ENCODE data around the gene IQGAP2. TPM values are rescaled to one million over a fixed set of nuclear protein-coding genes. Genes with fewer than 3 reads are reported as not detected.

IQGAP2 gene
- total RNA-seq, 1 experiment from 2014 or later, result 0.59 TPM

DNA sequence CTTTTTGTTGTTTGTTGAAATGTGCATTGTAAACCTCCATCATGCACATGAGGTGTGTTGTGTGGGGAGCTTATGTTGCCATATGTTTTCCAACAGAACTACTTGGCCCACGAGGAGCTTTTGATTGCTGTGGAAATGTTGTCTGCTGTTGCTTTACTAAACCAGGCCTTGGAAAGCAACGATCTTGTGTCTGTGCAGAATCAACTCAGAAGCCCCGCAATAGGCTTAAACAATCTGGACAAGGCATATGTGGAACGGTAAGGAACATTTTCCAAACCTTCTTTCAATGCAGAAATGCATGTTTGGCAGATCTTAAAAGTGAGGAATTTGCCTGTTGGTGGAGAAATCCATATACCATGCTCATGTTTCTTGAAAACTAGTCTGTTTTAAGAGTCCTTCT is 197.6 kb downstream of the IQGAP2 start:
- CTCF ChIA-PET, result no interaction called here
- no peaks in the 10 kb centered on the region for H3K4me1 ChIP-seq (ENCODE audit: control insufficient read depth, insufficient read depth, low read length)
- TF ChIP-seq, protein P1, sequence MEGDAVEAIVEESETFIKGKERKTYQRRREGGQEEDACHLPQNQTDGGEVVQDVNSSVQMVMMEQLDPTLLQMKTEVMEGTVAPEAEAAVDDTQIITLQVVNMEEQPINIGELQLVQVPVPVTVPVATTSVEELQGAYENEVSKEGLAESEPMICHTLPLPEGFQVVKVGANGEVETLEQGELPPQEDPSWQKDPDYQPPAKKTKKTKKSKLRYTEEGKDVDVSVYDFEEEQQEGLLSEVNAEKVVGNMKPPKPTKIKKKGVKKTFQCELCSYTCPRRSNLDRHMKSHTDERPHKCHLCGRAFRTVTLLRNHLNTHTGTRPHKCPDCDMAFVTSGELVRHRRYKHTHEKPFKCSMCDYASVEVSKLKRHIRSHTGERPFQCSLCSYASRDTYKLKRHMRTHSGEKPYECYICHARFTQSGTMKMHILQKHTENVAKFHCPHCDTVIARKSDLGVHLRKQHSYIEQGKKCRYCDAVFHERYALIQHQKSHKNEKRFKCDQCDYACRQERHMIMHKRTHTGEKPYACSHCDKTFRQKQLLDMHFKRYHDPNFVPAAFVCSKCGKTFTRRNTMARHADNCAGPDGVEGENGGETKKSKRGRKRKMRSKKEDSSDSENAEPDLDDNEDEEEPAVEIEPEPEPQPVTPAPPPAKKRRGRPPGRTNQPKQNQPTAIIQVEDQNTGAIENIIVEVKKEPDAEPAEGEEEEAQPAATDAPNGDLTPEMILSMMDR (IDR thresholded peaks at IDR 0.05), result no peak
- no peak for TF ChIP-seq POLR2AphosphoS5 (IDR thresholded peaks at IDR 0.05; ENCODE audit: low read depth, low read length)
- TF ChIP-seq, protein P2, sequence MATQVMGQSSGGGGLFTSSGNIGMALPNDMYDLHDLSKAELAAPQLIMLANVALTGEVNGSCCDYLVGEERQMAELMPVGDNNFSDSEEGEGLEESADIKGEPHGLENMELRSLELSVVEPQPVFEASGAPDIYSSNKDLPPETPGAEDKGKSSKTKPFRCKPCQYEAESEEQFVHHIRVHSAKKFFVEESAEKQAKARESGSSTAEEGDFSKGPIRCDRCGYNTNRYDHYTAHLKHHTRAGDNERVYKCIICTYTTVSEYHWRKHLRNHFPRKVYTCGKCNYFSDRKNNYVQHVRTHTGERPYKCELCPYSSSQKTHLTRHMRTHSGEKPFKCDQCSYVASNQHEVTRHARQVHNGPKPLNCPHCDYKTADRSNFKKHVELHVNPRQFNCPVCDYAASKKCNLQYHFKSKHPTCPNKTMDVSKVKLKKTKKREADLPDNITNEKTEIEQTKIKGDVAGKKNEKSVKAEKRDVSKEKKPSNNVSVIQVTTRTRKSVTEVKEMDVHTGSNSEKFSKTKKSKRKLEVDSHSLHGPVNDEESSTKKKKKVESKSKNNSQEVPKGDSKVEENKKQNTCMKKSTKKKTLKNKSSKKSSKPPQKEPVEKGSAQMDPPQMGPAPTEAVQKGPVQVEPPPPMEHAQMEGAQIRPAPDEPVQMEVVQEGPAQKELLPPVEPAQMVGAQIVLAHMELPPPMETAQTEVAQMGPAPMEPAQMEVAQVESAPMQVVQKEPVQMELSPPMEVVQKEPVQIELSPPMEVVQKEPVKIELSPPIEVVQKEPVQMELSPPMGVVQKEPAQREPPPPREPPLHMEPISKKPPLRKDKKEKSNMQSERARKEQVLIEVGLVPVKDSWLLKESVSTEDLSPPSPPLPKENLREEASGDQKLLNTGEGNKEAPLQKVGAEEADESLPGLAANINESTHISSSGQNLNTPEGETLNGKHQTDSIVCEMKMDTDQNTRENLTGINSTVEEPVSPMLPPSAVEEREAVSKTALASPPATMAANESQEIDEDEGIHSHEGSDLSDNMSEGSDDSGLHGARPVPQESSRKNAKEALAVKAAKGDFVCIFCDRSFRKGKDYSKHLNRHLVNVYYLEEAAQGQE (IDR thresholded peaks at IDR 0.05; ENCODE audit: insufficient read depth in 1 of 2, low read depth in 2 of 2, low read length in 1 of 2), result no peak
- ATAC-seq (no peak), DNase-seq (ENCODE audit: low read depth, low spot score) (no peak)
- H3K27ac ChIP-seq (ENCODE audit: low read length), result no peak overlapping the region
- intact Hi-C loops (cut with micrococcal nuclease; ENCODE audit: unreplicated experiment) (loop anchor here (1.0 to 10.0 kb wide), 3 partner anchors 41 to 414 kb away; no protein-coding TSS in a partner anchor), in situ Hi-C loops (cut with HindIII; ENCODE audit: low pct_unique_long_range_greater_than_20kb, low sequenced_read_pairs) (no loop called here)
- POLR2A ChIA-PET, result no interaction called here
- BruUV-seq (replicated peaks), result no TSS peak
- H3K36me3 ChIP-seq (ENCODE audit: control insufficient read depth, insufficient read depth, low read length), result no peaks in the 10 kb centered on the region
- H3K9me3 ChIP-seq (ENCODE audit: control insufficient read depth, insufficient read depth, low read depth, low read length), result no peaks in the 10 kb centered on the region
- no peaks in the 10 kb centered on the region for H3K27me3 ChIP-seq (ENCODE audit: control insufficient read depth, insufficient read depth, low read length)
- H3K4me3 ChIP-seq (ENCODE audit: low read depth in 2 of 2, low read length in 2 of 2), result no peak overlapping the region

DNA sequence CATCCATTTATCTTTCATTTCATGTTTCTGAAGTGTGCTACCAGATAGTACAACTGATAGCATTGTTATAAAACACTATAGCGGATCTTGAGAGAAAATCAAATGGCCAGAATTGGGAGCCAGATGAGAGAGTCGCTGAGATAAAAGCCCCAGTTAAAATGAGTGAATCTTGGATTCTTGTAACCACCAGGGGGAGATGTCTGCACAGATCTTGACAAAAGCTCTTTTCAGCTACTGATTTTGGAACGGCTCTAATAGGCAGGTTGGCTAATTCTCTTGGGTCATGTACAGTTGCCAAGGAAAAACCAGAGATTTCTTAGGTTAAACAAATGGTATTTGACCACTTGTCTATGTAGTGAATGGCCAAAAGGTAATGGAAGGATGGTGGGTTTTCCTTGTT is 198.4 kb downstream of the IQGAP2 start:
- BruUV-seq (replicated peaks), result no TSS peak
- Histone ChIP-seq H3K27me3 (ENCODE audit: control insufficient read depth, insufficient read depth, low read length) (no peaks in the 10 kb centered on the region), H3K36me3 (ENCODE audit: control insufficient read depth, insufficient read depth, low read length) (no peaks in the 10 kb centered on the region), H3K9me3 (ENCODE audit: control insufficient read depth, insufficient read depth, low read depth, low read length) (no peaks in the 10 kb centered on the region), H3K4me3 (ENCODE audit: low read depth in 2 of 2, low read length in 2 of 2) (no peak overlapping the region), H3K4me1 (ENCODE audit: control insufficient read depth, insufficient read depth, low read length) (no peaks in the 10 kb centered on the region), H3K27ac (ENCODE audit: low read length) (no peak overlapping the region)
- in situ Hi-C loops (cut with HindIII; ENCODE audit: low pct_unique_long_range_greater_than_20kb, low sequenced_read_pairs), result no loop called here
- CTCF ChIA-PET, result interaction anchor here (0.6 to 2.4 kb wide), 5 partner anchors 19 to 448 kb away, joined by 3 to 13 read pairs (median 4); no protein-coding TSS in a partner anchor
- ATAC-seq, result peak; percentile 84
- no peak for DNase-seq (ENCODE audit: low read depth, low spot score)
- intact Hi-C loops (cut with micrococcal nuclease; ENCODE audit: unreplicated experiment), result loop anchor here (1.0 to 10.0 kb wide), 3 partner anchors 40 to 413 kb away; no protein-coding TSS in a partner anchor
- POLR2A ChIA-PET, result interaction anchor here (0.5 kb wide), 1 partner anchor 8 kb away, joined by 3 read pairs; no protein-coding TSS in a partner anchor
- peak; percentile 71 for TF ChIP-seq TCF7L2 (IDR thresholded peaks at IDR 0.05; ENCODE audit: low read depth, low read length)
- TF ChIP-seq POLR2AphosphoS5 (IDR thresholded peaks at IDR 0.05; ENCODE audit: low read depth, low read length), result no peak
- TF ChIP-seq, protein P2 (IDR thresholded peaks at IDR 0.05; ENCODE audit: insufficient read depth in 1 of 2, low read depth in 2 of 2, low read length in 1 of 2), result no peak
- no peak for TF ChIP-seq SIN3A (IDR thresholded peaks at IDR 0.05; ENCODE audit: borderline replicate concordance, insufficient read depth, low read depth, low read length)
- TF ChIP-seq, protein P1 (IDR thresholded peaks at IDR 0.05), result peak; percentile 72
